HG03103 (cell line): ENCODE measurements around the gene PALLD.

ENCODE experiments used
- ATAC-seq: cut with Tn5 transposase; IDR thresholded peaks from one replicate; pipeline ENCODE4 v1.9.1; 2021; ENCODE audit warnings: low read depth; ENCODE audit not compliant: unreplicated experiment

Gene PALLD

DNA sequence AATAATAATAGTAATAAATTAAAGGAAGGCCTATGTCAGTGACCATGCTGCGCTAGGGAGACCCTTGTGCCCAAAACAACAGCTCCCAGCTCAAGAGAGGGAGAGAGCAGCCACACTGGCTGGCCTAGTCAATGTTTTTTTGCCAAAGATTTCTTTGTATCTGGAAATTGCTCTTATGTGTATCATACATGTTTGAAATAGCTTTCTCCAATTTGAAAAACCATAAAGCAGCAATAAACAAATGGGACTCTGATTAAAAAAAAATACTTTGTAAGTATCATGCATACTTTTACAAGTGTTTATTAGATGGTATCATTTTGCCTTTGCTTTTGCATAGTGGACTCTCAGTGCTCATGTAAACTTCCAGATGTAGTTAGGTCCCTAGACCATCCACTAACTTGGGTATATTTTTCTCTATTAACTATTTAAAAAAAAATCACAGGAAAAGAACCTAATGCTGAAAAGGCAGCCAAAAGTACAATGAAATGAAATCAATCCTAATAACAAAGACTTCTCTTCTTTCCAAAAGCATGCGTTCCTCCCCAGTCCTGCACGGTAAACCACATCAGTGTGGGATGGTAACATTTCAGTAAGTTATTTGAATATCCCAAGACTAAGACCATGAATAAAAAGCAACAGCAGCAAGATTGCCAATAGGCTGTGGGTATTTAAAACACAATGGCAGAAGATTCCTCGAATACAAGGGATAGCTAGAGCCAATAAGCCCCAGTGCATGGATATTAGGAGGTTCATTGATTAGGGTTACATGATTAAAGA lies 117.6 kb downstream of the PALLD start:
- ATAC-seq, result no peak

DNA sequence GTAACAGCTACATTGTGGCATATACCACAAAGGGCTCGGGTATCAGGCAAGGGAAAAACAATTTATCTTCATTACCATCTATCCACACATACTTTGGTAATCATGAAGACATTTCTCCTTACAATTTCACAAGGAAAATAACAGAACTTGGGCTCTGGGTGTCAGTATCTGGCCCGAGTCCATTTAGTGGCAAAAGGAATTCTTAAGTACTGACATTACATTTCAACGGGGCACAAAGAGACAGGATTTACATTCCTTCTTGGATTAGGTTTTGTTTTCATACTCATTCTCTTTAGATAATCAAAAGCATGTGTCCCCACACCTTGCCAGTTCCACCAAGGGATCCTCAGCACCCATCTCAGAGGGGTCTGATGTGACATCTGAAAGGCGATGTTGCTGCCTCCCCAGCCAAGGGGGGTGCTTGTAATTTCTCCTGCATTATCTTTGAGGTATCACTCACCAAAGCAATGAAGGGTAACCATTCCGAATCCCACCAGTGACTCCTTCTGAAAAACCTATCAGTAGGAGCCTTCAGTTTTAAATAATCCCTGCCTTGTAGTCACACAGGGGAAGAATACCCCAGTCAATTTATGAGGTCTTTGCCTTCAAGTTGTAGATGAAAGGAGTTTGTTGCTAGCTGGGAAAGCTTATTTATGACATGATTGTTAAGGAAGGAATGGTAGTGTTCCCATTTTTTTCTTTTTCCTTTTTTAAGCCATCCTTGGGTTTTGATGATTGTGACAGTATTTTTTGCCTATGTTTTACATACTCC lies 118.6 kb downstream of the PALLD start:
- no peak for ATAC-seq

DNA sequence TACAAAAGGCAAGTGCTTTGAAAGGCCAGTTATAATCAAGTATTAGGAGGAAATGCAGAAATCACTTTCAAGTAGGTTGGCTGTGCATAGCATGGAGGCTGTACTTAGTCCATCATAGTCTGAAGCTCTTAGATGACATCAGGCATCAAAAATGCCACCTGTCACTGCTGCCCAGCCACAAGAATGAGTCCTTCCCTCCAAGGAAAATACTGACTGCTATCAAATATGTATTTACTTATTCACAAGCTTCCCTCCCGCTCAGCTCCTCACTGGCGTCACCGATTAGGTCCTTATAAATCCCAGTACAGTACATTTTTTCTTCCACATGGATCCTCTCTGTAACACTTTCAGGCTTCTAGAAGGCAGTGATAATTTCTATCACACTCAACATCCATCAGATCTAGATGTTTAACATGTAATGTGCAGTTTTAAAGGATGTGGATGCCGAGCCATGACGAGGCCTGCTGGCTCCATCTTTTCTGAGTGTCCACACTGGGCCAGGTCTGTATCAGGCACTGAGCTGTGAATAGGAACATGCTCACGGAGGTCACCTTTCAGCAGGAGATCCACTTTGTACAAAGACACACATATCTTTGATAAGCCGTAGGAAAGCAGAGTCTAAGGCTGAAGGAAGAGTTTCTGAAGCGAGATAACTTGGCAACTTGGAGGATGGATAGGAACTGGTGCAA lies 121.9 kb downstream of the PALLD start:
- no peak for ATAC-seq

DNA sequence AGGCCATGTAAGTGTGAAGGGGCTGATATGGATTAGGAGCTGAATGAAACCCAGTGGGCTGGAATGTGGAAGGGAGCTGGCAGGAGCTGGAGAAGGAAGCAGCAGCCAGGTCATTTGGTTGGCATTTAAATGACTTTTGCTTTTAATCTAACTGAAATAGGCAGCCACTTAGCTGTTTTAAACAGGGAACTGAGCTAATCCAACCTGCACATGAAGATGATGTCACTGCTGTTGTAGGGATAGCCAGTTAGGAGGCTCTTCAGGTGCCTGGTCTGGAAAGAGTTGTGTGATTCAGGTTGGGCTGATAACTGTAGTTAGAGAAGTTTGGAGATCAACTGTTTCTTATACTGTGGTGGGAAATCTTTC lies 122.4 kb downstream of the PALLD start:
- ATAC-seq, result no peak

DNA sequence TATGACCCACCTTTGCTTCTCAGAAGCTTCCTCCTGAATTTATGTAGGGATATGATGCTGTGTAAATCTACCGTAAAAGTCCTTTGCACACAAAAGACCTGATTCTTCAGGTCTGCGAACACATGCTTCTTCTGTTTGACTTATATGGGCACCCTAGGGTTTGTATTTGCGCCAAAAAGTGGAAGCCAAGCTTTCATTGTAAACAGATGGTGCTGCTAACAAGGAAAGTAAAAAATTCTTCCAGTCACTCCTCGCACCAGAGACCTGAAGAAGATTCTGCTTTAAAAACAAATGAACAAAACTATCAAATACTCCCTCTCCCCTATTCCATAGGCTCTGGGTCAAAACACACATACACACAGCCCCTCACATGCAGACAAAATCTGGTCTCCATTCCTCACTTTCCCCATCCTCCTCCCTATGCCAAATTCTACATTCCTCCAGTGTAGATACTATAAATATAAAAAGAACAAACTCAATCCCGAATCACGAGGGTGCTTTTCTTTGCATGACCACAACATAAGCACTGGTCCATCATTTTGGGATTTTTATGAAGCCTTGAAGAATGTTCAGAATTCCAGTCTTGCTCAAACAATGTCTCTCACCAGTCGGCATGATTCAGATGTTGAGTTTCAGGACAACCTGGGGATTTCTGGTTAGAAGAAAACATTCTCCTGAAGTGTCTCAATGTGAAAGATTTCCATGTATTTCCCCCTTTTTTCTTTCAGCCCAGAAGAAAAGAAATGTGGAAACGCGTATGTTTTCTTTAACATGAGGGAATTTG lies 125.1 kb downstream of the PALLD start:
- no peak for ATAC-seq

DNA sequence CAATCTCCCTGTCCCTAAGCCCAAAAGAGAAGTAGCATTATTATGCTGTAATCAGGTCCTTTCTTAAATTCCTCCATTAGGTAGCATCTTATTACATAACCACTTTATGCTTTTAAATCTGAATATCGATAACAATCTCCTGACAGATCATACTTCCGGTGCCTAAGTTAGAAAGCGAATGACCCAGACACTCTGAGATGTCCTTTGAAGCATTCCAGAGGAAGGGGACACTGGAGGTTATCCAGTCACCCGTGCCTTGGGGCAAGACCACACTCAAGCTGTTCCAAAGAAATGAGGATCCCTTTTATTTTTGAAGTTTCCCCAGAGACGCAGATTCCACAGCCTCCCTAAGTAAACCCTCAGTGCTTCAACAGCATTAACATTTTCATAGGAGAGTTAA lies 125.7 kb downstream of the PALLD start:
- no peak for ATAC-seq

DNA sequence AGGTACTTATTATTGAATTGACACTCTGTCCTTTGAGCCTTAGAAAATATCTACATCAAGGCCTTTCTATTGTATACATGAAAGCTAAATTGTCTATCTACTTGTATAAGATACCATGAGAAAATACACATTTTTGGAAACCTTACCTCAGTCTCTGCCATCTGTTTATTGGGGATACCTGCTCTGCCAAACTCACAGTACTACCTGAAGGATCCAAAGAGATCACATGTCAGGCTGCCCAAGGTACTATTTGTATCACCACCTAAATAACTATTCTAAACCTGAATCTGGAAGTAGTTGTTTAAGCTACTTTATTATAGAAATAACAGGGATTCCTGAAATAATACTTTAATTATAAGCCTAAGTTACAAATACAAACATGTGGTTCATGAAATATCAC lies 126.2 kb downstream of the PALLD start:
- no peak for ATAC-seq

DNA sequence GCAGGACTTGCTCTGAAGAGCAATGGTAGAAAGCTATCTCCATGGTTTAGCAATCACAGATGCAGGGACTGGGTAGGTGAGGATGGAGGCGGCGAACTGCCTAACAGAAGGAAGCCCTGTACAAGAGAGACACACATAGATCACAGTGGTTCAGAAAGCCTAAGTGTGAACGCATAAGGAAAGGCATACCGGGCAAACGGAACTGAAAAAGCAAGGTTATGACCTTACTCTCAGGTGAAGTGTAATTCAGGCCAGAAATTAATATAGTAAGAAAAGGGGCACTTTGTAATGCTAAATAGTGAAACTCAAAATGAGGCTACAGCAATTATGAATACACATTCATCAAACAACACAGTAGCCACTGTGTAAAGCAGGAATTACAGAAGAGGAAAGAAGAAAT lies 126.6 kb downstream of the PALLD start:
- no peak for ATAC-seq

DNA sequence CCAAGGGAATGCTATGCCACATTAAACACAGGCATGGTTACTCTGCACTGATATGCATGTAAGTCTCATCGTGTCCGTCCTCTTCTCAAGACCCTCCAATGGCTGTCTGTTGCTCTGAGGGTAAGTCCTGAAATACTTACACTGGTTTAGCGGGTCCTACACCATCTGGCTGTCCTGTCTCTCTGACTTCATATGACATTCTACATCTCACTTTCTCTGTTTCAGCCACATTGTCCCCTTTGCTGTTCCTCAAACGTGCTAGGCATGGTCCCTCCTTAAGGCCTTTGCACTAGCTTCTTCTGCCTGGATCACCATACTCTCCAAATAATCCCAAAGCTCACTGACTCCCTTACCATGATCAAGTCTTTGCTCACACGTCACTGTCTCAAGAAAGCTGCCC lies 131.4 kb downstream of the PALLD start:
- ATAC-seq, result no peak

DNA sequence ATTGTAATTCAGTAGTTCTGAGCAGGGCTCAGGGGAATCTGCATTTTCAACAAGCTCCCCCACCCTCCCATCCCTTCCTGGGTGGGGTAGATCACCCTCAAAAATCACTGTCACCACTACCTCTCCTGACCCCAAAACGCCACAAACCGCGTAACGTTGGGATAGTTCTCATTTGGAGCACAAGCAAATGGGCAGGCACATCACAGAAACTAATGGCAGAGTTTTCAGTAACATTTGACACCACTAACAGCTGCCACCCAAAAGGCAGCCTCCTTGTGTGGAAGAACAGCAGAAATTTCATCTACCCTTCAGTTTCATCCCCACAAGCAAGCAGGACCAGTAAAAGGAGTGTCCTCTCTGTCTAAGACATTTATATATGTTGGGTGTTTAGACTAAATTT lies 132.7 kb downstream of the PALLD start:
- ATAC-seq, result no peak

DNA sequence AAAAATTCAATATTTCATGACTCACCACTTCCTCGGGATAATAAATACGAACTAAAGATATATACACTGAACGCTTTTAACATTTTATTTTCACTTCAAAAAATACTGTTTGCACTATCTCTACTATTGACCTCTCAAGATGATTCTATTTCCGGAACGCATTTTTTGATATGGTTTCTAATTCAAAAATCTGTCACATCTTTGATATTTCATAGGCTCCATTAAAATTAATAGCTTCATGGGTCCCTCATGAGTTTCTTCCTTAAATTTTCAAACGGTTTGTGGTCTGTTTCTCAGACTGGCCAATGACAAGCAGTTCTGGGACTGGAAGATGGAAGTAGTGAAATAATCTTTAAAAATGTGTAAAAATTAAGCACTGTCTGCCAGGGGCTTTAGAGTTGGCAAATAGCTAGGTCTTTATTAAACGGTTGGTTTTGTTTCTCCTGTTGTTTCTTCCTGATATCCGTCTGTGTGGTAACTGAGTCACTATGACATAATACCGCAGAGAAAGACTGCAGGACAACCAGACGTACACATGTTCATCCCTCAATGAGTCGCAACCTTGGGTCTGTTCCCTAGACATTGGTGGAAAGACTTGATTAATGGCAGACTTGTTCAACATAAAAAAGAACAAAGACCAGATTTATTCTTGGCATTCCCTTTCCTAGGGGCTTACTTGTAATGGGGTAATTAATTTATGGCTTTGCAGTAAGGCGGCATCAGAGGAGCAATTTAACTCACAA lies 133.8 kb downstream of the PALLD start:
- ATAC-seq, result no peak

DNA sequence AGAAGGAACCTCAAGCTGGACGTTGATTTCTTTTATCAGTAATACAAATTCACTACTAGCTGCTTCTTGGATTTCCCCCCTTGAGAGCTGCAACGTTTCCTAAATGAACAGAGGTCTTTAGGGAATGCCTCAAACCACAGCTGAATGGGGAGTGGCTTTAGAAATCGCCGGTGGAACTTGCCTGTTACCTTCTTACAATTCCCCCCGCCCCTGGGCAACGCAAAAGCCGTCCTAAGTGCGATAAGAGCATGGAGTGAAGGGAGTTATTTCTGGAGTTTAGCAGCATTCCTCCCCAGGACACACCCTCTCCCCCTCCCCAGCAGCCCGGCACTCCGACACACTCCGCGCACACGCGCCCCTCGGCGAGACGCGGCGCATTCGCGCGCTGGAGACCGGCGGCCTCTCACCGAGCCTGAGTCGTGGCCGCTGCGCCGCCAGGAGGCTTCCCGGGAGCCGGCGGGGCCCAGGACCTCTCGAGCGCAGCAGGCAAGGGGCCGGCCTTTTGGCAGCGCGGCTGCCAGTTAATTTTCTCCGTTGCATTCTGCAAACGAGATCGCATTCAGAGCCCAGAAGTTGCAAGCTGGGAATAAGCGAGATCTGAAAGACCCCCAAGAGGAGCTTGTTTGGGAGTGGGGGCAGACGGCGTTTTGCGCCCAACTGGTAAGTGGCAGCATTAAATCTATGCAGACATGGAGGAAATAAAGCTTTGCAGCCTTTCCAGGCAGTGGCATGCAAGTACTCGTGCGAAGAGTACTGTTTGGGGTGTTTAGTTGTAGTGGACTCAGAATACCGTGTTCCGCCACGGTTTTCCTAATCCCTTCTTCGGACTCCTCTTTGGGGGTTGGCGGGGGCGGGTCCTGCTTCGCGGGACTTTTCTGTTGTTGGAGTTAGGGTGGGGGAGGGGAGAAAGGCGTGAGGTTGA lies 134.7 kb downstream of the PALLD start:
- no peak for ATAC-seq

DNA sequence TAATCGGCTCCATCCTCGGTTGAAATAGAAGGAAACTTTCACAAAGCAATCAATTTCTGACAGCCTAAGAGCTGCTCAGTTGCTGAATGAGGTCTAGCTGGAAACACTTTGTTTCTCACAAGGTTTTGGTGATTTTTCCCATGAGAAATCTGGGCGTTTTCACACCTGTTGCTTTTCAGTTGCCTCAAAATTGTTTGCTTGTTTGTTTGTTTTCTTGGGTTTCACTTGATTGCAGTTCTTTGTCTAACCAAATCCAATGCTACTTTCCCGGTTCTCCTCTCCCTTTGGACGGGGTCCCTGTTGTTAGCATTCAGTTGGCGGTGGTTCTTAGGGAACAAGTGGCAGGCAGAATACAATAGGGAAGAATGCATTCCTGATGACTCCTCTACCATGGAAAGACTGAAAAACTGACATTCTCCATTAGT lies 135.5 kb downstream of the PALLD start:
- no peak for ATAC-seq

DNA sequence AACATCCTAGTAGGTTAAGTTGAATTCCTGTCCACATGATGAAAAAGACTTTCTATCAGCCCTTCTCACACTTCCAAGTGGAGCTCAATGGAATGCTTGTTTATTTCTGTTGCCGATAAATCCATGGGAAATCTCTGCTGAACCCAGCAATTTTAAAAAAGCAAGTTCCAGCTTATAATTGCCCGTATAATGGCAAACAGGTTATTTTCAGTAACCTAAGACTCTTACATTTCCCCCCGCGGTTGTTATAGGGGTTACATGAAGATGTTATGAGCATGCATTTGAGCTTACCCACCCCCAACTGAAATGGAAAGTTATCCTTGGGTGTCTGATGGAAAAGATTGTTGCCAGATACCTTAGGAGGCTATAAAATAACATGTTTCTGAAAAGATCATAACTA lies 136.2 kb downstream of the PALLD start:
- no peak for ATAC-seq

DNA sequence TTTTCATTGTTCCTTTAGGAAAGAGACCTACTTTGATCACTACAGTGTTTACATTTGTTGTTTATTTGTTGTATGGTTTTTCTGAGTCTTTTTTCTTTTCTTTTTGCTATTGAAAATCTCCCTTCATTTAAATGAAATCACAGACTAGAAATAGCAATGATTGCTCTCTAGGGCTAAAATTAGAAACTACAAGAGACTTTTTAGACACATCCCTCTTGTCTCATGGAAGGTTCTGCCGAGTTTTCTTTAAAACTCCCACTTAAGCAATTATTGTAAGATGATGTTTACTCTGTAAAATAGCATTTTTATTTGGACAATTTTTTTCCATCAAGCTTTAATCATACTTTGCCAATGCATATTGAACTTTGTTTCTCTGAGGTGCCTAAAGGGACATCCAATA lies 136.6 kb downstream of the PALLD start:
- no peak for ATAC-seq

DNA sequence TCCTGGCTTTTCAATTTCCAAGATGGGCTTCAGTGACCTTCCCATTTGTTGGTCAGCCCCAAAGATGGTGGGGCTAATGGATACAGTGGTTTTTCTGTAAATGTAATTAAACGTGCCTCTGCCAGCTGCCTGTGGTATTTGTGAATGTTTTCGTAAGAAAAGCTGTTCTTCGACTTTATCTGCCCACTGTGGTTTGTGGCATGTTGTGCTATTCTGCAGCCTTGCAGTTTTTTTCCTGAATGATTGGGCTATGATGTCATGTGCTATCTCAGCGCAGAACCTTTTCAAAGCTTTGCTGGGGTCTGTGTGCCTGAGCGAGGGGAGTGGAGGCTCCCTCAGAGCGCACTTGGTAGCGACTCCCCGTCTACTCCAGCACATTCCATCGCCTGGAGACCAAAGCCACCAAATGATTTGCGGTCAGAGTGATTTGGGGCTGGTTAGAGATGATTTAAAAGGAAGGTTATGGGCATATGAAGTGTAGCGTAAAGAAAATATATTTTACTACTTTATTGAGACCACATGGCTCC lies 137.5 kb downstream of the PALLD start:
- no peak for ATAC-seq

DNA sequence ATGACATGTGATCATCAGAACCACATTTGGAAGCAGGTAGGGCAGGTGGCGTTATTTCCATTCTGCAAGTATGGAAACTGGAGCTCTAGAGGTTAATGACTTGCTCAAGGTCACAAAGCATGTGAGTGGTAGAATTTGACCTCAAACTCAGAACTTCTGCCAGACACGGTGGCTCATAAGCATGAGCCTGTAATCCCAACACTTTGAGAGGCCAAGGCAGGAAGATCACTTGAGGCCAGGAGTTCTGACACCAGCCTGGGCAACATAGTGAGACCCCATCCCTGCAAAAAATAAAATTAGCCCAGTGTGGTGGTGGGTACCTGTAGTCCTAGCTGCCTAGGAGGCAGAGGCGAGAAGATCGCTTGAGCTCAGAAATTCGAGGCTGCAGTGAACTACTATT lies 139.2 kb downstream of the PALLD start:
- no peak for ATAC-seq

DNA sequence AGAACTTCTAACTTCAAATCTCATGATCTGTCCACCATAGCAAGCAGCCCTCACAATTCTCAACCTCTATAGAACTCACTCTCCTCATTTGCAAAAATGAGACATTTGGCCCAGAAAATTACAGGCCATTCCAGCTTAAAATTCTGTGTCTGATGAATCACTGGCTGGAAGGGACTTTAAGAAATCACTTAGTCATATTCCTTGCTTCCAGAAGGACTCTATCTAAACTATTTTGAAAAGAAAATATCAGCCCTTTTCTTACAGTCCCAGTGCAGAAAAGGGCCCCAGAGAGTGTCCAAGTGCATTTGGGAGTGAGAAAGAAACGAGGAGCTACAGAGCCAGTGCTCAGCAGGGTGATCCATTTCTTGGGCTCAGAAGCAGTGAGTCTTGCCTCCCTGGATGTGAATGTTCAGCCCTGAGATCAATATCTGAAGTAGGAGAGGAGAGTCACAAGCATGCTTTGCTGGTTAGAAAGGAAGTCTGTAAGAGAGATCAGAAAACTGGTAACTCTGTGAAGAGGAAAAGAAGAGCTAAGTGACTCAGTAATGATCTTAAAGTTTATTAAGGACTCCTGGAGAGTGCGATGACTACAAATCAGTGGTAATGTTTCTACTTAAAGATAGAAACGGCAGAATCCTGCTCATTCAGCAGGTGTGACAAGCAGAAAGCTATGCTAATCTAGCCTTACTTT lies 139.8 kb downstream of the PALLD start:
- ATAC-seq, result no peak
